H9 (cell line): Measurements from ENCODE around the gene TSPAN4. TPM values are rescaled to one million over a fixed set of nuclear protein-coding genes. Genes with fewer than 3 reads are reported as not detected.

Experiments
- DNase-seq: peaks from one replicate; pipeline ENCODE4 v3.0.0-alpha.2; 2017
- H2AFZ ChIP-seq: one replicate; pipeline ENCODE4 v1.6.1; 2013; ENCODE audit warnings: mild to moderate bottlenecking, low read length, control low read depth, moderate library complexity
- H2AK5ac ChIP-seq: 2 replicates; pipeline ENCODE4 v1.6.1; 2013; ENCODE audit warnings: low read length, control low read depth, mixed read lengths; ENCODE audit not compliant: insufficient read length
- H2BK120ac ChIP-seq: one replicate; pipeline ENCODE4 v1.6.1; 2013; ENCODE audit warnings: low read depth, mild to moderate bottlenecking, low read length, control low read depth, inconsistent platforms; ENCODE audit not compliant: poor library complexity, severe bottlenecking
- H2BK12ac ChIP-seq: 2 replicates; pipeline ENCODE4 v1.6.1; 2013; ENCODE audit warnings: low read length, control low read depth, mixed read lengths, low read depth; ENCODE audit not compliant: insufficient read length
- H2BK15ac ChIP-seq: 2 replicates; pipeline ENCODE4 v1.6.1; 2013; ENCODE audit warnings: low read depth, low read length, control low read depth
- H2BK20ac ChIP-seq: one replicate; pipeline ENCODE4 v1.6.1; 2013; ENCODE audit warnings: low read depth, mild to moderate bottlenecking, low read length, control low read depth, inconsistent platforms; ENCODE audit not compliant: poor library complexity, severe bottlenecking
- H2BK5ac ChIP-seq: 2 replicates; pipeline ENCODE4 v1.6.1; 2013; ENCODE audit warnings: low read length, control low read depth, mixed read lengths; ENCODE audit not compliant: insufficient read length
- H3K14ac ChIP-seq: 2 replicates; pipeline ENCODE4 v1.6.1; 2013; ENCODE audit warnings: low read length, control low read depth; ENCODE audit not compliant: insufficient read depth
- H3K18ac ChIP-seq: 2 replicates; pipeline ENCODE4 v1.6.1; 2013; ENCODE audit warnings: low read depth, mild to moderate bottlenecking, mixed read lengths, low read length, control low read depth; ENCODE audit not compliant: insufficient read length
- H3K23ac ChIP-seq: 2 replicates; pipeline ENCODE4 v1.6.1; 2013; ENCODE audit warnings: low read length, control low read depth, mixed read lengths, low read depth; ENCODE audit not compliant: insufficient read length
- H3K23me2 ChIP-seq: 2 replicates; pipeline ENCODE4 v1.6.1; 2013; ENCODE audit warnings: low read depth, mild to moderate bottlenecking, mixed read lengths, low read length, control low read depth; ENCODE audit not compliant: insufficient read length, poor library complexity, severe bottlenecking
- H3K27ac ChIP-seq: 2 replicates; pipeline ENCODE4 v1.5.1; 2013; ENCODE audit warnings: low read length, control low read depth, mixed read lengths, low read depth; ENCODE audit not compliant: insufficient read length
- H3K27me3 ChIP-seq: 2 replicates; pipeline ENCODE4 v1.6.1; 2013; ENCODE audit warnings: low read length, control low read depth, inconsistent platforms; ENCODE audit not compliant: insufficient read depth
- H3K4ac ChIP-seq: 2 replicates; pipeline ENCODE4 v1.6.1; 2013; ENCODE audit warnings: low read depth, mild to moderate bottlenecking, control low read depth, inconsistent platforms, low read length, moderate library complexity
- H3K4me1 ChIP-seq: 2 replicates; pipeline ENCODE4 v1.6.1; 2013; ENCODE audit warnings: low read length, control low read depth, inconsistent platforms; ENCODE audit not compliant: insufficient read depth
- H3K4me2 ChIP-seq: 2 replicates; pipeline ENCODE4 v1.6.1; 2013; ENCODE audit warnings: low read length, control low read depth, mixed read lengths; ENCODE audit not compliant: insufficient read length, insufficient read depth
- H3K56ac ChIP-seq: 2 replicates; pipeline ENCODE4 v1.6.1; 2013; ENCODE audit warnings: low read depth, mild to moderate bottlenecking, mixed read lengths, low read length, control low read depth; ENCODE audit not compliant: insufficient read length
- H3K79me1 ChIP-seq: 2 replicates; pipeline ENCODE4 v1.6.1; 2013; ENCODE audit warnings: low read depth, mild to moderate bottlenecking, moderate library complexity, low read length, control low read depth, inconsistent platforms; ENCODE audit not compliant: insufficient read depth, poor library complexity, severe bottlenecking
- H3K79me2 ChIP-seq: 2 replicates; pipeline ENCODE4 v1.6.1; 2013; ENCODE audit warnings: low read length, control low read depth, inconsistent platforms; ENCODE audit not compliant: insufficient read depth
- H3K9ac ChIP-seq: 2 replicates; pipeline ENCODE4 v1.6.1; 2013; ENCODE audit warnings: low read length, control low read depth, mixed read lengths; ENCODE audit not compliant: insufficient read length; ENCODE audit errors: extremely low read depth
- H3K9me3 ChIP-seq: one replicate; pipeline ENCODE4 v1.6.1; 2013; ENCODE audit warnings: low read depth, low read length, inconsistent platforms; ENCODE audit not compliant: control insufficient read depth
- H3T11ph ChIP-seq: one replicate; pipeline ENCODE4 v1.6.1; 2013; ENCODE audit warnings: mild to moderate bottlenecking, low read length, control low read depth, inconsistent platforms
- H4K20me1 ChIP-seq: one replicate; pipeline ENCODE4 v1.6.1; 2013; ENCODE audit not compliant: control insufficient read depth, insufficient read length, insufficient read depth
- H4K5ac ChIP-seq: 2 replicates; pipeline ENCODE4 v1.6.1; 2013; ENCODE audit warnings: low read depth, mild to moderate bottlenecking, mixed read lengths, low read length, control low read depth; ENCODE audit not compliant: insufficient read length
- H4K8ac ChIP-seq: replicated peaks from 2 replicates; pipeline ENCODE4 v1.6.1; 2013; ENCODE audit warnings: low read length, control low read depth, mixed read lengths, low read depth; ENCODE audit not compliant: insufficient read length
- H4K91ac ChIP-seq: 2 replicates; pipeline ENCODE4 v1.6.1; 2013; ENCODE audit warnings: low read depth, mild to moderate bottlenecking, moderate library complexity, mixed read lengths, low read length, control low read depth; ENCODE audit not compliant: insufficient read length
- H3K27ac Mint-ChIP-seq, 3 experiments: 2 replicates in 2 of 3; 3 replicates in 1 of 3; pipeline ENCODE4 v1.8.0; 2020 to 2021; ENCODE audit warnings: mixed read lengths in 3 of 3, mild to moderate bottlenecking in 1 of 3, moderate library complexity in 1 of 3
- H3K27me3 Mint-ChIP-seq: 2 replicates; pipeline ENCODE4 v1.8.0; 2021; ENCODE audit warnings: low read depth, mild to moderate bottlenecking, moderate library complexity, mixed read lengths
- H3K36me3 Mint-ChIP-seq, 3 experiments: 2 replicates in 2 of 3; 3 replicates in 1 of 3; pipeline ENCODE4 v1.8.0; 2020 to 2021; ENCODE audit warnings: low read depth in 3 of 3, mixed read lengths in 3 of 3; ENCODE audit not compliant: insufficient read depth in 1 of 3
- H3K4me1 Mint-ChIP-seq, 2 experiments: 2 replicates each; pipeline ENCODE4 v1.8.0; 2020; ENCODE audit warnings: mixed read lengths in 2 of 2
- H3K4me3 Mint-ChIP-seq, 2 experiments: 2 replicates in 1 of 2; 3 replicates in 1 of 2; pipeline ENCODE4 v1.8.0; 2020 to 2021; ENCODE audit warnings: mild to moderate bottlenecking in 2 of 2, mixed read lengths in 2 of 2, moderate library complexity in 1 of 2
- H3K9me3 Mint-ChIP-seq, 2 experiments: 2 replicates in 1 of 2; 3 replicates in 1 of 2; pipeline ENCODE4 v1.8.0; 2020; ENCODE audit warnings: mild to moderate bottlenecking in 2 of 2, mixed read lengths in 2 of 2, moderate library complexity in 1 of 2
- CTCF ChIP-seq: fragments of 200-600 bp; sonication (generic); conservative IDR thresholded peaks from 3 replicates; pipeline ENCODE4 v1.8.0; 2021; ENCODE audit warnings: antibody characterized with exemption, mild to moderate bottlenecking
- WGBS: extraction: QIAGEN DNeasy Blood & Tissue Kit; methylation state at CpG from one replicate; pipeline ENCODE4 v1.1.7; 2013; ENCODE audit warnings: missing lambda C conversion rate, low lambda C conversion rate, mixed read lengths; ENCODE audit not compliant: insufficient read length; ENCODE audit errors: extremely low coverage; 5-methylcytosine and 5-hydroxymethylcytosine counted together
- total RNA-seq: library from RNA; stranded (reverse); gene quantifications from 2 replicates; pipeline ENCODE4 v1.2.1, GENCODE V29; 2021

Gene TSPAN4
- total RNA-seq, 1 experiment from 2014 or later: 64.6 TPM

DNA sequence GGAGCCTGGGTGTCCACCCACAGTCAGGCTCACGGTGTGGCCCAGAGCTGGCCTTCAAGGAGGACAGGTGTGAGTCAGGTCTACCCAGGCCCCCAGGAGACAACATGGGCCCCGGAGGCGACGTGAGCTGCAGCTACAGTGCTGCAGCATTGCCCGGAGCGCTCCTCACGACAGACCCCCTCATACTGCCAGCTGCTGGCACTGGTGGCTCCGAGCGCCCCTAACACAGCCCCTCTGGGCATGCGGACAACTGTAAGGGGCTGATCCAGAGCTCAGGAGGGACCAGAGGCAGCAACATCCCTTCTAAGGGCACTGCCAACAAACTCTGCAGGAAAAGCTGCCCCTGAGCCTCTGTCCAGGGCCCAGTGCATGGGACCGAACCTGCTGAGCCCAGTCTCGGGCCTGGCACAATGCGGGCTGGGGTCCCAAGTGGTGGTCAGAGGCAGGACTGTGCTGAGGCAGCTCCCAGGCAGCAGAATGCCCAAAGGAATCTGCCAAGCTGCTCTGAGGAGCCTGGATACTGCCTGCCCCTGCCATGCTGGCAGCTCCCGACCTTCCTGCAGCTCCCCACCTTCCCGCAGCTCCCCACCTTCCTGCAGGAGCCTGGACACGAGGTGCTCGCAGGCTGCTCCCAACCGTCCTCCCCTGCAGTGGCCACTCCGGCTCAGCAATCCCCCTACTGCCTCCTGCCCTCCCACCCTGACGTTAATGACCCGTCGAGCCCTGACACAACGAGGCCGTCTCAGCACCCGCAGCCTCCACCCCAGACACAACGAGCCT is 52.9 kb downstream of the TSPAN4 start:
- H3K79me2 ChIP-seq: no peaks in the 10 kb centered on the region
- Mint-ChIP-seq H3K4me3 (no peak overlapping the region), H3K4me1 (peaks cover 5 to 15% of the 10 kb centered on the region in 2 experiments), H3K27ac (peak overlapping the region; percentile 17 to 60 (median 53); a peak in 2 of 7 replicates), H3K27me3 (no peaks in the 10 kb centered on the region), H3K36me3 (peaks cover 7 to 21% (median 9%) of the 10 kb centered on the region in 3 experiments; a peak in 5 of 7 replicates), H3K9me3 (no peaks in the 10 kb centered on the region)
- H3K56ac ChIP-seq: no peak overlapping the region
- no peak for TF ChIP-seq CTCF
- no peak overlapping the region for H2BK20ac ChIP-seq
- H2AFZ ChIP-seq: no peak overlapping the region
- H2BK12ac ChIP-seq: no peak overlapping the region
- H3K4me2 ChIP-seq: no peak overlapping the region
- no peak overlapping the region for H3K18ac ChIP-seq
- H3K79me1 ChIP-seq: no peaks in the 10 kb centered on the region
- no peak overlapping the region for H4K91ac ChIP-seq
- H2AK5ac ChIP-seq: no peak overlapping the region
- DNase-seq: no peak
- no peak overlapping the region for H2BK120ac ChIP-seq
- no peaks in the 10 kb centered on the region for H3K27me3 ChIP-seq
- H3K14ac ChIP-seq: no peak overlapping the region
- H3K9me3 ChIP-seq: no peaks in the 10 kb centered on the region
- H2BK5ac ChIP-seq: no peak overlapping the region
- H3K23me2 ChIP-seq: no peaks in the 10 kb centered on the region
- H3K9ac ChIP-seq: no peak overlapping the region
- no peak overlapping the region for H3T11ph ChIP-seq
- no peaks in the 10 kb centered on the region for H4K20me1 ChIP-seq
- H4K8ac ChIP-seq: no peak overlapping the region
- H3K4ac ChIP-seq: no peak overlapping the region
- H4K5ac ChIP-seq: no peak overlapping the region
- WGBS: no CpG with 5 or more reads among the region's 26 CpGs
- no peak overlapping the region for H3K23ac ChIP-seq
- H2BK15ac ChIP-seq: no peak overlapping the region
- H3K4me1 ChIP-seq: no peaks in the 10 kb centered on the region
- no peak overlapping the region for H3K27ac ChIP-seq
